Natural killer cell (primary cell): ENCODE results near the gene HRG. TPM values are rescaled to one million over a fixed set of nuclear protein-coding genes. Genes with fewer than 3 reads are reported as not detected.
"Not testable (repeated sequence)": the region's sequence is repeated elsewhere in the genome, so short reads cannot be mapped to it uniquely, and the experiment has no call there.

Experiments
- ATAC-seq, 3 donors: fragments of 150-1000 bp in 2 of 3; fragments of 200-7000 bp in 1 of 3; cut with Tn5 transposase; 1 replicate in 1 of 3; 2 replicates in 2 of 3; pipeline ENCODE4 v1.10.0; 2021; ENCODE audit warnings: mild to moderate bottlenecking in 2 of 3, moderate library complexity in 2 of 3
- DNase-seq, 2 donors: peaks; one replicate each; pipeline versions ENCODE4 v3.0.0 to v3.0.0-alpha.2; 2013 to 2021; ENCODE audit warnings: mixed read lengths in 1 of 2
- H3K27ac ChIP-seq: one replicate; pipeline ENCODE4 v1.5.1; 2013; ENCODE audit warnings: mild to moderate bottlenecking, low read length
- H3K27me3 ChIP-seq: one replicate; pipeline ENCODE4 v1.6.1; 2013; ENCODE audit warnings: low read length; ENCODE audit not compliant: control insufficient read depth, insufficient read depth
- H3K36me3 ChIP-seq: one replicate; pipeline ENCODE4 v1.6.1; 2013; ENCODE audit warnings: low read length; ENCODE audit not compliant: control insufficient read depth, insufficient read depth
- H3K4me1 ChIP-seq: one replicate; pipeline ENCODE4 v1.6.1; 2013; ENCODE audit warnings: low read length; ENCODE audit not compliant: control insufficient read depth, insufficient read depth
- H3K4me3 ChIP-seq: one replicate; pipeline ENCODE4 v1.5.1; 2013; ENCODE audit warnings: low read length
- H3K9me3 ChIP-seq: one replicate; pipeline ENCODE4 v1.6.1; 2013; ENCODE audit warnings: low read length; ENCODE audit not compliant: control insufficient read depth, insufficient read depth
- H3K27ac Mint-ChIP-seq, 2 donors: one replicate each; pipeline ENCODE4 v1.8.0; 2022; ENCODE audit warnings: mild to moderate bottlenecking in 2 of 2, mixed read lengths in 2 of 2, moderate library complexity in 1 of 2
- H3K27me3 Mint-ChIP-seq, 2 donors: one replicate each; pipeline ENCODE4 v1.8.0; 2022; ENCODE audit warnings: low read depth in 2 of 2, mixed read lengths in 2 of 2
- H3K36me3 Mint-ChIP-seq: one replicate; pipeline ENCODE4 v1.8.0; 2022; ENCODE audit warnings: mixed read lengths
- H3K4me1 Mint-ChIP-seq, 2 donors: one replicate each; pipeline ENCODE4 v1.8.0; 2022; ENCODE audit warnings: mixed read lengths in 2 of 2
- H3K4me3 Mint-ChIP-seq: one replicate; pipeline ENCODE4 v1.8.0; 2022; ENCODE audit warnings: mild to moderate bottlenecking, moderate library complexity, mixed read lengths
- H3K9me3 Mint-ChIP-seq, 2 donors: one replicate each; pipeline ENCODE4 v1.8.0; 2022; ENCODE audit warnings: mixed read lengths in 2 of 2
- WGBS: methylation state at CpG from one replicate; pipeline ENCODE4 v1.1.7; 2013; ENCODE audit warnings: missing lambda C conversion rate; ENCODE audit not compliant: insufficient coverage; 5-methylcytosine and 5-hydroxymethylcytosine counted together
- intact Hi-C: fragments of 100-400 bp; cut with micrococcal nuclease; formaldehyde crosslinking; loops from one replicate; pipeline ENCODE4 v1.14.2; 2022
- total RNA-seq, 4 donors: library from RNA; stranded (reverse); fragments of 120-200 nt in 1 of 4; gene quantifications; one replicate each; pipeline versions ENCODE4 v1.2.3 to v1.2.4, GENCODE V29; 2013 to 2022
- TF ChIP-seq, protein P1 (sequence below): fragments of 200-600 bp; IDR thresholded peaks from one replicate; pipeline ENCODE4 v1.8.0; 2022; ENCODE audit warnings: antibody characterized with exemption

The HRG gene
- total RNA-seq, 3 donors from 2014 or later (not counting 1 experiment from before 2014, with no cell fraction given) = not detected

- 83% methylated on average over 1 of the region's 1 CpG for WGBS
- H3K27me3 Mint-ChIP-seq = peaks cover 56 to 89% of the 10 kb centered on the region in 2 donors
- no peaks in the 10 kb centered on the region for H3K4me1 Mint-ChIP-seq
These were observed 13.3 kb downstream of the HRG start for GRCh38 chr3:186679151-186679550.

GRCh38 chr3:186680869-186681268 lies 15.1 kb downstream of the HRG start:
- peaks cover 2 to 8% of the 10 kb centered on the region in 2 donors for H3K9me3 Mint-ChIP-seq
- Histone ChIP-seq H3K36me3 (no peaks in the 10 kb centered on the region), H3K9me3 (peaks cover 12% of the 10 kb centered on the region), H3K4me3 (no peak overlapping the region), H3K4me1 (peaks cover 10% of the 10 kb centered on the region), H3K27me3 (no peaks in the 10 kb centered on the region), H3K27ac (no peak overlapping the region)
- intact Hi-C loops = no loop called here
- no peak overlapping the region for H3K27ac Mint-ChIP-seq
- DNase-seq = no peak
- H3K36me3 Mint-ChIP-seq = peaks cover 8% of the 10 kb centered on the region
- TF ChIP-seq, protein P1, sequence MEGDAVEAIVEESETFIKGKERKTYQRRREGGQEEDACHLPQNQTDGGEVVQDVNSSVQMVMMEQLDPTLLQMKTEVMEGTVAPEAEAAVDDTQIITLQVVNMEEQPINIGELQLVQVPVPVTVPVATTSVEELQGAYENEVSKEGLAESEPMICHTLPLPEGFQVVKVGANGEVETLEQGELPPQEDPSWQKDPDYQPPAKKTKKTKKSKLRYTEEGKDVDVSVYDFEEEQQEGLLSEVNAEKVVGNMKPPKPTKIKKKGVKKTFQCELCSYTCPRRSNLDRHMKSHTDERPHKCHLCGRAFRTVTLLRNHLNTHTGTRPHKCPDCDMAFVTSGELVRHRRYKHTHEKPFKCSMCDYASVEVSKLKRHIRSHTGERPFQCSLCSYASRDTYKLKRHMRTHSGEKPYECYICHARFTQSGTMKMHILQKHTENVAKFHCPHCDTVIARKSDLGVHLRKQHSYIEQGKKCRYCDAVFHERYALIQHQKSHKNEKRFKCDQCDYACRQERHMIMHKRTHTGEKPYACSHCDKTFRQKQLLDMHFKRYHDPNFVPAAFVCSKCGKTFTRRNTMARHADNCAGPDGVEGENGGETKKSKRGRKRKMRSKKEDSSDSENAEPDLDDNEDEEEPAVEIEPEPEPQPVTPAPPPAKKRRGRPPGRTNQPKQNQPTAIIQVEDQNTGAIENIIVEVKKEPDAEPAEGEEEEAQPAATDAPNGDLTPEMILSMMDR = no peak
- H3K4me3 Mint-ChIP-seq = no peak overlapping the region
- ATAC-seq = no peak
- H3K4me1 Mint-ChIP-seq = peaks cover 9 to 10% of the 10 kb centered on the region in 2 donors
- peaks cover 56 to 88% of the 10 kb centered on the region in 2 donors for H3K27me3 Mint-ChIP-seq
- WGBS = 85% methylated on average over 1 of the region's 1 CpG

More at GRCh38 chr3:186679151-186679550, 13.3 kb downstream of the HRG start:
- H3K9me3 ChIP-seq = no peaks in the 10 kb centered on the region
- no peaks in the 10 kb centered on the region for H3K27me3 ChIP-seq
- ATAC-seq (no peak), DNase-seq (no peak)
- no peaks in the 10 kb centered on the region for H3K36me3 ChIP-seq
- TF ChIP-seq, protein P1 = no peak
- no peak overlapping the region for H3K4me3 Mint-ChIP-seq
- H3K27ac Mint-ChIP-seq = no peak overlapping the region
- no peaks in the 10 kb centered on the region for H3K36me3 Mint-ChIP-seq
- H3K4me1 ChIP-seq = peaks cover 6% of the 10 kb centered on the region
- intact Hi-C loops = no loop called here
- H3K27ac ChIP-seq = no peak overlapping the region
- no peak overlapping the region for H3K4me3 ChIP-seq
- peaks cover 0 to 2% of the 10 kb centered on the region in 2 donors for H3K9me3 Mint-ChIP-seq

GRCh38 chr3:186682812-186683211 lies 17.0 kb downstream of the HRG start:
- H3K4me3 ChIP-seq = no peak overlapping the region
- WGBS = 74% methylated on average over 3 of the region's 3 CpGs
- H3K36me3 Mint-ChIP-seq = peaks cover 8% of the 10 kb centered on the region
- peaks cover 25% of the 10 kb centered on the region for H3K4me1 ChIP-seq
- DNase-seq (no peak), ATAC-seq (no peak)
- TF ChIP-seq, protein P1 = no peak
- H3K27me3 Mint-ChIP-seq = peaks cover 43 to 75% of the 10 kb centered on the region in 2 donors
- H3K4me3 Mint-ChIP-seq = no peak overlapping the region
- peaks cover 27 to 29% of the 10 kb centered on the region in 2 donors for H3K4me1 Mint-ChIP-seq
- peaks cover 12% of the 10 kb centered on the region for H3K9me3 ChIP-seq
- no peaks in the 10 kb centered on the region for H3K36me3 ChIP-seq
- intact Hi-C loops = no loop called here
- H3K9me3 Mint-ChIP-seq = peaks cover 2 to 8% of the 10 kb centered on the region in 2 donors
- H3K27me3 ChIP-seq = no peaks in the 10 kb centered on the region
- H3K27ac Mint-ChIP-seq = no peak overlapping the region
- no peak overlapping the region for H3K27ac ChIP-seq

DNA sequence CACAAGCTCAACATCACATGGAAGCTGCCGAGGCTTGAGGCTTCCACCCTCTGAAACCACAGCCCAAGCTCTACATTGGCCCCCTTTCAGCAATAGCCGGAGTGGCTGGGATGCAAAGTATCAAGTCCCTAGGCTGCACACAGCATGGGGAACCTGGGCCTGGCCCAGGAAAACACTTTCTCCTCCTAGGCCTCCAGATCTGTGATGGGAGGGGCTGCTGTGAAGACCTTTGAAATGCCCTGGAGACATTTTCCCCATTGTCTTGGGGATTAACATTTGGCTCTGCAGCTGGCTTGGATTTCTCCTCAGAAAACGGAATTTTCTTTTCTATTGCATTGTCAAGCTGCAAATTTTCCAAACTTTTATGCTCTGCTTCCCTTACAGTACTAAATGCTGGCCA lies 18.2 kb downstream of the HRG start:
- TF ChIP-seq, protein P1 = no peak

GRCh38 chr3:186686475-186686874 lies 20.7 kb downstream of the HRG start:
- H3K27me3 ChIP-seq, H3K27ac ChIP-seq, H3K36me3 Mint-ChIP-seq, intact Hi-C loops, H3K36me3 ChIP-seq, H3K4me3 ChIP-seq, H3K9me3 Mint-ChIP-seq: not testable (repeated sequence)
- Histone ChIP-seq H3K9me3 (peaks cover 12% of the 10 kb centered on the region), H3K4me1 (peaks cover 26% of the 10 kb centered on the region)
- ATAC-seq (peak; percentile 86 to 94 (median 87)), DNase-seq (peak in 1 of 2 donors; percentile 26)
- Mint-ChIP-seq H3K27me3 (peaks cover 42 to 54% of the 10 kb centered on the region in 2 donors), H3K4me1 (peaks cover 34 to 47% of the 10 kb centered on the region in 2 donors), H3K4me3 (peak overlapping the region; percentile 59), H3K27ac (peak overlapping the region; percentile 30 to 50)
- 40% methylated on average over 2 of the region's 2 CpGs for WGBS

More for the DNA sequence above, 18.2 kb downstream of the HRG start:
- H3K4me1 Mint-ChIP-seq = peaks cover 28 to 34% of the 10 kb centered on the region in 2 donors
- intact Hi-C loops = no loop called here
- Histone ChIP-seq H3K36me3 (no peaks in the 10 kb centered on the region), H3K4me3 (no peak overlapping the region), H3K9me3 (peaks cover 12% of the 10 kb centered on the region), H3K27me3 (no peaks in the 10 kb centered on the region), H3K4me1 (peaks cover 25% of the 10 kb centered on the region), H3K27ac (no peak overlapping the region)
- no peak for ATAC-seq
- H3K4me3 Mint-ChIP-seq = no peak overlapping the region
- peaks cover 8% of the 10 kb centered on the region for H3K36me3 Mint-ChIP-seq
- no peak overlapping the region for H3K27ac Mint-ChIP-seq
- WGBS = 40% methylated on average over 3 of the region's 3 CpGs
- no peak for DNase-seq
- peaks cover 2 to 8% of the 10 kb centered on the region in 2 donors for H3K9me3 Mint-ChIP-seq
- H3K27me3 Mint-ChIP-seq = peaks cover 40 to 64% of the 10 kb centered on the region in 2 donors
